CD4-positive, alpha-beta T cell (primary cell): ENCODE data around the gene INVS. TPM values are rescaled to one million over a fixed set of nuclear protein-coding genes. Genes with fewer than 3 reads are reported as not detected.

Source experiments
- ATAC-seq: fragments of 200-7000 bp; cut with Tn5 transposase; one replicate; pipeline ENCODE4 v1.10.0; 2022; ENCODE audit warnings: mild to moderate bottlenecking; ENCODE audit not compliant: poor library complexity
- CTCF ChIA-PET: fragments of 350-600 bp; sonication (Branson Sonifier 250); formaldehyde crosslinking; loops from one replicate; lab custom pipeline; 2021; ENCODE audit warnings: antibody characterized with exemption, inconsistent platforms; lab: Charles Lee
- POLR2A ChIA-PET: fragments of 350-600 bp; sonication (Branson Sonifier 250); formaldehyde crosslinking; loops from one replicate; lab custom pipeline; 2021; ENCODE audit warnings: antibody characterized with exemption, inconsistent platforms; lab: Charles Lee
- DNase-seq, 14 experiments: peaks; one replicate each; pipeline ENCODE4 v3.0.0-alpha.2; 2013 to 2020; ENCODE audit warnings: mixed read lengths in 2 of 14
- H3K27ac ChIP-seq, 2 donors: one replicate each; pipeline versions ENCODE4 v1.5.1 to v1.7.0; 2013; ENCODE audit warnings: low read length in 2 of 2, low read depth in 1 of 2, mild to moderate bottlenecking in 1 of 2
- H3K27me3 ChIP-seq, 2 experiments: 1 replicate in 1 of 2; 2 replicates in 1 of 2; pipeline versions ENCODE4 v1.6.1 to v1.7.0; 2013; ENCODE audit warnings: low read length in 2 of 2, control low read depth in 1 of 2, mild to moderate bottlenecking in 1 of 2, moderate library complexity in 1 of 2; ENCODE audit not compliant: insufficient read depth in 2 of 2, control insufficient read depth in 1 of 2
- H3K36me3 ChIP-seq: one replicate; pipeline ENCODE4 v1.6.1; 2013; ENCODE audit warnings: low read length, control low read depth; ENCODE audit not compliant: insufficient read depth
- H3K4me1 ChIP-seq: one replicate; pipeline ENCODE4 v1.6.1; 2013; ENCODE audit warnings: low read length, control low read depth; ENCODE audit not compliant: insufficient read depth
- H3K4me3 ChIP-seq: one replicate; pipeline ENCODE4 v1.5.1; 2013; ENCODE audit warnings: mild to moderate bottlenecking, low read length, moderate library complexity
- H3K9me3 ChIP-seq, 2 experiments: 1 replicate in 1 of 2; 2 replicates in 1 of 2; pipeline versions ENCODE4 v1.6.1 to v1.7.0; 2013; ENCODE audit warnings: low read length in 2 of 2, mild to moderate bottlenecking in 2 of 2, control low read depth in 1 of 2, moderate library complexity in 1 of 2; ENCODE audit not compliant: control insufficient read depth in 1 of 2, insufficient read depth in 1 of 2
- H3K27ac Mint-ChIP-seq: one replicate; pipeline ENCODE4 v1.8.0; 2020; ENCODE audit warnings: mixed read lengths
- H3K27me3 Mint-ChIP-seq: one replicate; pipeline ENCODE4 v1.8.0; 2021; ENCODE audit warnings: mixed read lengths
- H3K36me3 Mint-ChIP-seq: one replicate; pipeline ENCODE4 v1.8.0; 2021; ENCODE audit warnings: low read depth, mixed read lengths
- H3K4me1 Mint-ChIP-seq: one replicate; pipeline ENCODE4 v1.8.0; 2021; ENCODE audit warnings: low read depth, mixed read lengths
- H3K4me3 Mint-ChIP-seq: one replicate; pipeline ENCODE4 v1.8.0; 2020; ENCODE audit warnings: mild to moderate bottlenecking, mixed read lengths
- H3K9me3 Mint-ChIP-seq: one replicate; pipeline ENCODE4 v1.8.0; 2020; ENCODE audit warnings: mixed read lengths
- intact Hi-C, 2 experiments: fragments of 100-400 bp; cut with DNase I in 1 of 2; cut with micrococcal nuclease in 1 of 2; formaldehyde crosslinking; loops; one replicate each; pipeline versions ENCODE4 v1.15.1 to v1.9.0; 2023 to 2025; cut with DNase I, micrococcal nuclease
- total RNA-seq, 174 experiments: library from RNA in 2 of 174; stranded (reverse) in 2 of 174; gene quantifications; one replicate each; pipeline ENCODE4 v1.2.3 and lab custom pipeline; 2021 to 2026
- TF ChIP-seq, protein P1 (sequence below): fragments of 200-600 bp; IDR thresholded peaks from one replicate; pipeline ENCODE4 v1.8.0; 2022; ENCODE audit warnings: antibody characterized with exemption, mild to moderate bottlenecking

Gene INVS
- total RNA-seq, 2 experiments from 2014 or later, result 13.6 to 14.3 TPM

DNA sequence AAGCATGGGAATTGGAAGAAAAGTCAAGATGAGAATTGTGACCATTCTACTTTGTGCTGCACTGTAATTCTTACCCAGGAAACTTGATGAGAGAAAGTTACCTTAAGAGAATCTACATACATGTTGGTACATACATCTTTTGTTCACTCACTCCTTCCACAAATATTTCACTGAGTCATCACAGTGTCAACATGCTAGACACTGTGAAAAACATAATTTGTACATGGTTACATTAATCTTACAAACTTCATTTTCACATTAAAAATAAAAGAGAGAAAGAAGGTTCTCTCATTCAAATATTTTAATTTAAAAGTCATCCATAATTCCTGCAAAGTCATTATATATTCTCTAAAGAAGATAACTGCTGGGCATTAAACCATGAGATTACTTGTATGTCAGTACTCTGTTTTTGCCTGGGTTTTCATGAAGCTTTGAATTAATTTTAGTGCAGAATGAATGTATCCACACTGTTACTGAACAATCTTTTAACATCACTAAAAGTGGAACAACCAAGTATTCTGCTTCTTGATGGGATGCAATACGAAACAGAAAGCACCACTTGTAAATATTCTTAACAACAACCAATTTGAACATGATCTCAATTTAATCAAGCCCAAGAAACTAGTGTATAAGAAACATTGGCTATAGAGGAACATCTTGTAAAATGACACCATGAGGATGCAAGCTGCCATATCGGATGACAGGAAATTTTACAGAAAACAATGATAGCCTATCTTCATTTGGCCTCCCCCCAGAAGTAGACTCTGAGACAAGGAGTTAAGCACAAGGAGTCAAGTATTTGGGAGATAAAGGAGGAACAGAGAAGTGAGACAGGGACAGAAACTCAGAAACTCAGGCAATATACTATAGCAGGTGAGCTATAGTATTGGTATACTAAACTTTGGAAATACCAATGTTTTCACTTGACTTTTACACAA is 28.7 kb upstream of the INVS start:
- Histone ChIP-seq H3K9me3 (no peaks in the 10 kb centered on the region), H3K4me3 (no peak overlapping the region), H3K36me3 (peaks cover 1% of the 10 kb centered on the region), H3K4me1 (no peaks in the 10 kb centered on the region), H3K27me3 (no peaks in the 10 kb centered on the region), H3K27ac (no peak overlapping the region)
- Mint-ChIP-seq H3K27me3 (no peaks in the 10 kb centered on the region), H3K4me1 (peaks cover 34% of the 10 kb centered on the region), H3K9me3 (no peaks in the 10 kb centered on the region), H3K27ac (no peak overlapping the region), H3K4me3 (no peak overlapping the region), H3K36me3 (peaks cover 18% of the 10 kb centered on the region)
- no peak for ATAC-seq
- no peak for DNase-seq
- TF ChIP-seq, protein P1, sequence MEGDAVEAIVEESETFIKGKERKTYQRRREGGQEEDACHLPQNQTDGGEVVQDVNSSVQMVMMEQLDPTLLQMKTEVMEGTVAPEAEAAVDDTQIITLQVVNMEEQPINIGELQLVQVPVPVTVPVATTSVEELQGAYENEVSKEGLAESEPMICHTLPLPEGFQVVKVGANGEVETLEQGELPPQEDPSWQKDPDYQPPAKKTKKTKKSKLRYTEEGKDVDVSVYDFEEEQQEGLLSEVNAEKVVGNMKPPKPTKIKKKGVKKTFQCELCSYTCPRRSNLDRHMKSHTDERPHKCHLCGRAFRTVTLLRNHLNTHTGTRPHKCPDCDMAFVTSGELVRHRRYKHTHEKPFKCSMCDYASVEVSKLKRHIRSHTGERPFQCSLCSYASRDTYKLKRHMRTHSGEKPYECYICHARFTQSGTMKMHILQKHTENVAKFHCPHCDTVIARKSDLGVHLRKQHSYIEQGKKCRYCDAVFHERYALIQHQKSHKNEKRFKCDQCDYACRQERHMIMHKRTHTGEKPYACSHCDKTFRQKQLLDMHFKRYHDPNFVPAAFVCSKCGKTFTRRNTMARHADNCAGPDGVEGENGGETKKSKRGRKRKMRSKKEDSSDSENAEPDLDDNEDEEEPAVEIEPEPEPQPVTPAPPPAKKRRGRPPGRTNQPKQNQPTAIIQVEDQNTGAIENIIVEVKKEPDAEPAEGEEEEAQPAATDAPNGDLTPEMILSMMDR, result no peak
- CTCF ChIA-PET, result interaction anchor here (0.7 kb wide), 1 partner anchor 40 kb away, joined by 3 read pairs; no protein-coding TSS in a partner anchor
- intact Hi-C loops, result no loop called here
- POLR2A ChIA-PET, result no interaction called here

DNA sequence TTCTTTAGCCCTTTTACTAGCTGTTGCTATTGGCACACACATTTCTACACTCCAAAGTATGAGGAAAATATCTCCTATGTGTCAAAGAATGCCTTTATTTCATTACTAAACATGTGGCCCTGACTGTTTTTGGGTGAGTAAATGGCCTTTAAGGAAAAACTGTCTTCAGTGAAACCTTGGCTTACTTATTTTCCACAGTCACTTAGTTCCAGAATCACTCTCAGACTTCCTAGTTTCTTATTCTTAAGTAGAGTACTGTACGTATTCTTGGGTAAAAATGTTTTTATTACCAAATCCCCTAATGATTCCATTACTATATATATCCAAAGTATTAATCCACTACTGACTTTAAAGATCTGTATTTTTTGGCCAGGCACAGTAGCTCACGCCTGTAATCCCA is 27.8 kb upstream of the INVS start:
- TF ChIP-seq, protein P1, result no peak
- POLR2A ChIA-PET, result interaction anchor here (0.7 kb wide), 1 partner anchor 200 kb away, joined by 3 read pairs; no protein-coding TSS in a partner anchor
- intact Hi-C loops, result no loop called here
- DNase-seq, result no peak
- no peak overlapping the region for H3K4me3 ChIP-seq
- Mint-ChIP-seq H3K36me3 (peaks cover 17% of the 10 kb centered on the region), H3K9me3 (no peaks in the 10 kb centered on the region), H3K27ac (no peak overlapping the region), H3K4me1 (peaks cover 28% of the 10 kb centered on the region), H3K27me3 (no peaks in the 10 kb centered on the region), H3K4me3 (no peak overlapping the region)
- CTCF ChIA-PET, result interaction anchor here (1.4 kb wide), 1 partner anchor 8 kb away, joined by 4 read pairs; no protein-coding TSS in a partner anchor
- H3K36me3 ChIP-seq, result peaks cover 4% of the 10 kb centered on the region
- no peaks in the 10 kb centered on the region for H3K27me3 ChIP-seq
- no peak overlapping the region for H3K27ac ChIP-seq
- H3K9me3 ChIP-seq, result no peaks in the 10 kb centered on the region
- no peak for ATAC-seq
- H3K4me1 ChIP-seq, result no peaks in the 10 kb centered on the region

DNA sequence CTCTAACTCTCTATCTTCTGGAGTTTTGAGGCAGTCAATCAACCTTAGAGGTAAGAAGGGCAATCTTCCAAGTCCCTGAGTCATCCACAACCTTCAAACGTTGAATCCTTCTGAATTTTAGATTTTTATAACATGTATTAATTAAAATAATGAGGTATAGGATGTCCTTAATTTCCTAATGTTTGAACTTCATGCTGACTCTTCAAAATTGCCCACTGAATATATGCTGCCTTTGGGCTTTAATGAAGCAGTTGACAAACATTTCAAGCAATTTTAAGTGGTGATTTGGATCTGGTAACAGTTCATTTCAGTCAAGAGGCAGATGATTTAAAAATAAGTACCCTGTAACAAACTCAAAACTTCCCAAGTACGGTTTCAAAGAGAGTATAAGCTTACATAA is 26.2 kb upstream of the INVS start:
- ATAC-seq (no peak), DNase-seq (no peak)
- Mint-ChIP-seq H3K4me1 (peaks cover 29% of the 10 kb centered on the region), H3K36me3 (peaks cover 9% of the 10 kb centered on the region), H3K4me3 (no peak overlapping the region), H3K27ac (no peak overlapping the region), H3K9me3 (no peaks in the 10 kb centered on the region), H3K27me3 (no peaks in the 10 kb centered on the region)
- Histone ChIP-seq H3K9me3 (no peaks in the 10 kb centered on the region), H3K27ac (no peak overlapping the region), H3K36me3 (peaks cover 8% of the 10 kb centered on the region), H3K27me3 (no peaks in the 10 kb centered on the region), H3K4me1 (no peaks in the 10 kb centered on the region), H3K4me3 (no peak overlapping the region)
- intact Hi-C loops, result no loop called here
- TF ChIP-seq, protein P1, result no peak
- ChIA-PET POLR2A (no interaction called here), CTCF (interaction anchor here (1.4 kb wide), 1 partner anchor 9 kb away, joined by 4 read pairs; no protein-coding TSS in a partner anchor)
